KG1 (cell line): ENCODE data around the gene PTPN1.
"Not testable (repeated sequence)": the region's sequence is repeated elsewhere in the genome, so short reads cannot be mapped to it uniquely, and the experiment has no call there.

Experiments used
- DNase-seq: peaks from one replicate; lab custom pipeline; 2025; lab: John Stamatoyannopoulos, UW

PTPN1 gene

GRCh38 chr20:50481741-50482140 lies 28.4 kb upstream of the PTPN1 start:
- no peak for DNase-seq

GRCh38 chr20:50482396-50482981 lies 27.7 kb upstream of the PTPN1 start:
- no peak for DNase-seq

GRCh38 chr20:50484271-50484976 lies 25.8 kb upstream of the PTPN1 start:
- no peak for DNase-seq

GRCh38 chr20:50487397-50487796 lies 22.8 kb upstream of the PTPN1 start:
- DNase-seq = no peak

GRCh38 chr20:50488236-50488806 lies 21.9 kb upstream of the PTPN1 start:
- no peak for DNase-seq

- no peak for DNase-seq
Measured at GRCh38 chr20:50491168-50491567, 19.0 kb upstream of the PTPN1 start.

GRCh38 chr20:50491926-50492634 lies 18.1 kb upstream of the PTPN1 start:
- DNase-seq = no peak

- DNase-seq = no peak
Measured at GRCh38 chr20:50493881-50494253, 16.3 kb upstream of the PTPN1 start.

- DNase-seq = no peak
Measured at GRCh38 chr20:50494428-50494827, 15.8 kb upstream of the PTPN1 start.

- no peak for DNase-seq
Measured at GRCh38 chr20:50496773-50497385, 13.3 kb upstream of the PTPN1 start.

GRCh38 chr20:50498071-50498776 lies 12.0 kb upstream of the PTPN1 start:
- DNase-seq = no peak

GRCh38 chr20:50499938-50500337 lies 10.2 kb upstream of the PTPN1 start:
- DNase-seq = no peak

GRCh38 chr20:50501972-50502745 lies 8.0 kb upstream of the PTPN1 start:
- DNase-seq = no peak

GRCh38 chr20:50504231-50504823 lies 5.9 kb upstream of the PTPN1 start:
- DNase-seq = no peak

- DNase-seq = no peak
Measured at GRCh38 chr20:50506270-50506579, 4.0 kb upstream of the PTPN1 start.

GRCh38 chr20:50507745-50508144 lies 2.4 kb upstream of the PTPN1 start:
- DNase-seq = not testable (repeated sequence)

GRCh38 chr20:50508171-50508755 lies 1.9 kb upstream of the PTPN1 start:
- no peak for DNase-seq

GRCh38 chr20:50510706-50511542 lies 741 bp downstream of the PTPN1 start:
- DNase-seq = no peak

- DNase-seq = no peak
Measured at GRCh38 chr20:50512323-50512722, 2.1 kb downstream of the PTPN1 start.
